IMR-90 (cell line): ENCODE data around the gene TEPSIN. TPM values are rescaled to one million over a fixed set of nuclear protein-coding genes. Genes with fewer than 3 reads are reported as not detected.

Experiments used
- ATAC-seq: fragments of 200-7000 bp; cut with Tn5 transposase; 2 replicates; pipeline ENCODE4 v1.9.1; 2020; ENCODE audit warnings: low read depth, mild to moderate bottlenecking, moderate library complexity
- BruUV-seq: library from RNA; stranded (reverse); fragments of 400-500 nt; replicated peaks from 2 replicates; lab custom pipeline; 2021; lab: Mats Ljungman, UMichigan
- CTCF ChIA-PET: fragments of 300-600 bp; formaldehyde crosslinking; extraction: SDS; loops from one replicate; lab custom pipeline; 2021; ENCODE audit warnings: antibody characterized with exemption; lab: Yijun Ruan, JAX
- POLR2A ChIA-PET: fragments of 300-600 bp; sonication (Branson Sonifier 250); formaldehyde crosslinking; loops from one replicate; lab custom pipeline; 2022; ENCODE audit warnings: antibody characterized with exemption; ENCODE audit not compliant: unreplicated experiment; lab: Charles Lee
- DNase-seq: peaks from one replicate; pipeline ENCODE4 v3.0.0; 2013
- H2AFZ ChIP-seq: replicated peaks from 2 replicates; pipeline ENCODE3; 2013; ENCODE audit warnings: low read length, mild to moderate bottlenecking; ENCODE audit not compliant: poor library complexity
- H2AK5ac ChIP-seq: 2 replicates; pipeline ENCODE4 v1.6.1; 2013; ENCODE audit warnings: low read depth, low read length, inconsistent platforms
- H2AK9ac ChIP-seq: replicated peaks from 2 replicates; pipeline ENCODE3; 2013; ENCODE audit warnings: mild to moderate bottlenecking, low read depth, low read length, moderate library complexity; ENCODE audit not compliant: poor library complexity
- H2BK120ac ChIP-seq: 2 replicates; pipeline ENCODE4 v1.6.1; 2013; ENCODE audit warnings: low read depth, low read length, inconsistent platforms
- H2BK15ac ChIP-seq: 3 replicates; pipeline ENCODE4 v1.6.1; 2013; ENCODE audit warnings: low read depth, low read length, inconsistent platforms
- H2BK20ac ChIP-seq: 2 replicates; pipeline ENCODE4 v1.6.1; 2013; ENCODE audit warnings: low read depth, mild to moderate bottlenecking, inconsistent platforms, low read length, moderate library complexity
- H2BK5ac ChIP-seq: 2 replicates; pipeline ENCODE4 v1.6.1; 2013; ENCODE audit warnings: mild to moderate bottlenecking, low read depth, low read length, inconsistent platforms; ENCODE audit not compliant: poor library complexity, severe bottlenecking
- H3K14ac ChIP-seq: replicated peaks from 2 replicates; pipeline ENCODE4 v1.6.1; 2013; ENCODE audit warnings: low read depth, low read length, inconsistent platforms
- H3K18ac ChIP-seq: 2 replicates; pipeline ENCODE4 v1.6.1; 2013; ENCODE audit warnings: low read depth, low read length, control low read depth
- H3K23ac ChIP-seq: 2 replicates; pipeline ENCODE4 v1.6.1; 2013; ENCODE audit warnings: low read depth, low read length, inconsistent platforms
- H3K27ac ChIP-seq: 2 replicates; pipeline ENCODE4 v1.5.1; 2013; ENCODE audit warnings: mild to moderate bottlenecking, control low read depth, low read length; ENCODE audit not compliant: insufficient read depth
- H3K27me3 ChIP-seq: 2 replicates; pipeline ENCODE4 v1.6.1; 2013; ENCODE audit warnings: low read length; ENCODE audit not compliant: control insufficient read depth, insufficient read depth
- H3K36me3 ChIP-seq: 2 replicates; pipeline ENCODE4 v1.6.1; 2013; ENCODE audit warnings: low read length, mixed read lengths; ENCODE audit not compliant: control insufficient read depth, insufficient read depth
- H3K4ac ChIP-seq: 2 replicates; pipeline ENCODE4 v1.6.1; 2013; ENCODE audit warnings: low read depth, low read length, inconsistent platforms
- H3K4me1 ChIP-seq: 2 replicates; pipeline ENCODE4 v1.6.1; 2013; ENCODE audit warnings: low read length, mixed read lengths; ENCODE audit not compliant: control insufficient read depth, insufficient read depth
- H3K4me2 ChIP-seq: 2 replicates; pipeline ENCODE4 v1.6.1; 2013; ENCODE audit warnings: low read depth, mild to moderate bottlenecking, control low read depth, low read length, moderate library complexity
- H3K4me3 ChIP-seq: 2 replicates; pipeline ENCODE4 v1.5.1; 2013; ENCODE audit warnings: low read depth, mild to moderate bottlenecking, control low read depth, low read length, moderate library complexity; ENCODE audit not compliant: insufficient read depth
- H3K56ac ChIP-seq: 2 replicates; pipeline ENCODE4 v1.6.1; 2013; ENCODE audit warnings: low read length, inconsistent platforms; ENCODE audit not compliant: insufficient read depth; ENCODE audit errors: extremely low read depth
- H3K79me1 ChIP-seq, 2 experiments: 2 replicates each; pipeline ENCODE4 v1.6.1; 2013; ENCODE audit warnings: low read length in 2 of 2, inconsistent platforms in 1 of 2, low read depth in 1 of 2
- H3K9ac ChIP-seq: 2 replicates; pipeline ENCODE4 v1.6.1; 2013; ENCODE audit warnings: low read depth, low read length, control low read depth
- H3K9me1 ChIP-seq: 2 replicates; pipeline ENCODE4 v1.6.1; 2013; ENCODE audit warnings: low read length, inconsistent platforms; ENCODE audit not compliant: insufficient read depth
- H3K9me3 ChIP-seq: 2 replicates; pipeline ENCODE4 v1.6.1; 2013; ENCODE audit warnings: low read length; ENCODE audit not compliant: control insufficient read depth, insufficient read depth
- H4K20me1 ChIP-seq: 2 replicates; pipeline ENCODE4 v1.6.1; 2013; ENCODE audit warnings: low read length, inconsistent platforms; ENCODE audit not compliant: insufficient read depth
- H4K5ac ChIP-seq: 2 replicates; pipeline ENCODE4 v1.6.1; 2013; ENCODE audit warnings: mild to moderate bottlenecking, low read depth, low read length, control low read depth
- H4K8ac ChIP-seq, 2 experiments: 2 replicates each; pipeline ENCODE4 v1.6.1; 2013; ENCODE audit warnings: low read depth in 2 of 2, low read length in 2 of 2, control low read depth in 1 of 2, inconsistent platforms in 1 of 2
- H4K91ac ChIP-seq: 2 replicates; pipeline ENCODE4 v1.6.1; 2013; ENCODE audit warnings: low read depth, low read length, inconsistent platforms; ENCODE audit not compliant: insufficient read depth
- BHLHE40 ChIP-seq: fragments of 150-350 bp; IDR thresholded peaks from 2 replicates; pipeline ENCODE4 v1.6.1; 2016; ENCODE audit warnings: mild to moderate bottlenecking, low read depth, low read length
- CEBPB ChIP-seq: IDR thresholded peaks from 2 replicates; pipeline ENCODE4 v1.6.1; 2012; ENCODE audit warnings: low read depth, low read length, improper control_type of control experiment
- CHD1 ChIP-seq: IDR thresholded peaks from 2 replicates; pipeline ENCODE4 v1.6.1; 2012; ENCODE audit warnings: low read depth, low read length, improper control_type of control experiment
- CTCF ChIP-seq: conservative IDR thresholded peaks from 2 replicates; pipeline ENCODE4 v1.5.1; 2012; ENCODE audit warnings: mild to moderate bottlenecking, low read depth, low read length, improper control_type of control experiment
- ELK1 ChIP-seq: fragments of 150-350 bp; IDR thresholded peaks from 2 replicates; pipeline ENCODE4 v1.6.1; 2016; ENCODE audit warnings: low read depth, mild to moderate bottlenecking, low read length, moderate library complexity, borderline replicate concordance
- FOS ChIP-seq: fragments of 150-350 bp; IDR thresholded peaks from 2 replicates; pipeline ENCODE4 v1.6.1; 2016; ENCODE audit warnings: low read depth, low read length
- MAFK ChIP-seq: IDR thresholded peaks from 2 replicates; pipeline ENCODE4 v1.6.1; 2012; ENCODE audit warnings: low read depth, low read length, improper control_type of control experiment
- MAZ ChIP-seq: IDR thresholded peaks from 2 replicates; pipeline ENCODE4 v1.6.1; 2012; ENCODE audit warnings: low read depth, mild to moderate bottlenecking, low read length, improper control_type of control experiment, moderate library complexity, borderline replicate concordance
- MXI1 ChIP-seq: IDR thresholded peaks from 2 replicates; pipeline ENCODE4 v1.6.1; 2012; ENCODE audit warnings: low read depth, mild to moderate bottlenecking, low read length, moderate library complexity, borderline replicate concordance
- NFE2L2 ChIP-seq: fragments of 150-350 bp; IDR thresholded peaks from 2 replicates; pipeline ENCODE4 v1.6.1; 2016; ENCODE audit warnings: low read depth, mild to moderate bottlenecking, low read length
- POLR2A ChIP-seq: IDR thresholded peaks from 2 replicates; pipeline ENCODE4 v1.6.1; 2012; ENCODE audit warnings: mild to moderate bottlenecking, low read depth, low read length
- RAD21 ChIP-seq: IDR thresholded peaks from 2 replicates; pipeline ENCODE4 v1.6.1; 2012; ENCODE audit warnings: low read length, improper control_type of control experiment
- RCOR1 ChIP-seq: IDR thresholded peaks from 2 replicates; pipeline ENCODE4 v1.6.1; 2012; ENCODE audit warnings: mild to moderate bottlenecking, low read length, improper control_type of control experiment; ENCODE audit not compliant: insufficient replicate concordance
- RFX5 ChIP-seq: IDR thresholded peaks from 2 replicates; pipeline ENCODE4 v1.8.0; 2012; ENCODE audit warnings: low read depth, mild to moderate bottlenecking, low read length, moderate library complexity
- SMC3 ChIP-seq: fragments of 150-350 bp; IDR thresholded peaks from 2 replicates; pipeline ENCODE4 v1.6.1; 2016; ENCODE audit warnings: low read depth, mild to moderate bottlenecking, antibody characterized with exemption, low read length, moderate library complexity
- USF2 ChIP-seq: fragments of 150-350 bp; IDR thresholded peaks from 2 replicates; pipeline ENCODE4 v1.6.1; 2017; ENCODE audit warnings: mild to moderate bottlenecking, antibody characterized with exemption, low read length, low read depth
- WGBS, 2 experiments: methylation state at CpG; one replicate each; pipeline versions ENCODE4 v1.1.5 to v1.1.7; 2013; ENCODE audit warnings: missing lambda C conversion rate in 2 of 2; ENCODE audit not compliant: insufficient read length in 1 of 2; ENCODE audit errors: extremely low coverage in 2 of 2; 5-methylcytosine and 5-hydroxymethylcytosine counted together
- dilution Hi-C: fragments of 300-500 bp; cut with HindIII; formaldehyde crosslinking; loops from one replicate; pipeline ENCODE4 v1.14.3; 2018; ENCODE audit warnings: low sequenced_read_pairs; ENCODE audit not compliant: unreplicated experiment
- in situ Hi-C: fragments of 300-500 bp; cut with MboI; formaldehyde crosslinking; loops from 3 replicates; pipeline ENCODE4 v1.14.3; 2019; ENCODE audit warnings: low sequenced_read_pairs, inconsistent platforms, mixed read lengths
- intact Hi-C: fragments of 100-400 bp; cut with micrococcal nuclease; formaldehyde crosslinking; loops from 2 replicates; pipeline ENCODE4 v1.10.0; 2022
- polyA plus RNA-seq, 3 experiments: library from polyadenylated mRNA; depleted of rRNA; stranded (reverse); fragments of >200 nt; gene quantifications; 2 replicates each; pipeline ENCODE4 v1.2.3, GENCODE V29; 2012; ENCODE audit warnings: low replicate concordance in 1 of 3
- total RNA-seq: library from RNA; depleted of rRNA; stranded (reverse); fragments of >200 nt; gene quantifications from 2 replicates; pipeline ENCODE4 v1.2.3, GENCODE V29; 2012

Gene TEPSIN
- total and polyA plus RNA-seq, 2 of the 4 experiments (the other 2 are of a cell fraction) = 3.2 to 28.1 TPM

GRCh38 chr17:81258292-81258691 is 19.4 kb upstream of the TEPSIN start:
- H3K14ac ChIP-seq = no peak overlapping the region
- no peak overlapping the region for H3K18ac ChIP-seq
- H3K79me1 ChIP-seq = peaks cover 9 to 15% of the 10 kb centered on the region in 2 experiments; a peak in 3 of 4 replicates
- no peak overlapping the region for H3K4me2 ChIP-seq
- in situ Hi-C loops (loop anchor here (5.0 kb wide), 1 partner anchor 224 kb away; no protein-coding TSS in a partner anchor), intact Hi-C loops (no loop called here), dilution Hi-C loops (no loop called here)
- H2AFZ ChIP-seq = no peak overlapping the region
- no peak overlapping the region for H2BK15ac ChIP-seq
- ATAC-seq = no peak
- no peak overlapping the region for H3K56ac ChIP-seq
- H4K5ac ChIP-seq = no peak overlapping the region
- no peak overlapping the region for H2AK9ac ChIP-seq
- H4K8ac ChIP-seq = no peak overlapping the region
- CTCF ChIA-PET = interaction anchor here (0.9 kb wide), 1 partner anchor 9 kb away, joined by 3 read pairs; no protein-coding TSS in a partner anchor
- POLR2A ChIA-PET = interaction anchor here (0.5 kb wide), 1 partner anchor 139 kb away, joined by 5 read pairs; no protein-coding TSS in a partner anchor
- TF ChIP-seq CEBPB = no peak
- TF ChIP-seq USF2 = no peak
- TF ChIP-seq MAFK = no peak
- no peak for TF ChIP-seq RCOR1
- no peak for TF ChIP-seq BHLHE40
- no peak for TF ChIP-seq CTCF
- no peak for TF ChIP-seq ELK1
- TF ChIP-seq CHD1 = no peak
- no peak for TF ChIP-seq MAZ
- no peak for TF ChIP-seq MXI1
- TF ChIP-seq RAD21 = no peak
- TF ChIP-seq POLR2A = no peak
- TF ChIP-seq FOS = no peak
- no peak for TF ChIP-seq NFE2L2
- TF ChIP-seq SMC3 = no peak
- no peak for TF ChIP-seq RFX5
- BruUV-seq = no TSS peak
- H2BK20ac ChIP-seq = no peak overlapping the region
- no peak overlapping the region for H2BK5ac ChIP-seq
- H3K36me3 ChIP-seq = peaks cover 43% of the 10 kb centered on the region
- no peaks in the 10 kb centered on the region for H3K9me3 ChIP-seq
- H3K4ac ChIP-seq = no peak overlapping the region
- H3K27me3 ChIP-seq = no peaks in the 10 kb centered on the region
- no peak overlapping the region for H3K9ac ChIP-seq
- H3K27ac ChIP-seq = no peak overlapping the region
- peaks cover 12% of the 10 kb centered on the region for H3K4me1 ChIP-seq
- H2AK5ac ChIP-seq = no peak overlapping the region
- WGBS, 2 experiments = 70% methylated on average over 18 of the region's 20 CpGs; no CpG with 5 or more reads in 1 of the 2 experiments
- no peak overlapping the region for H4K91ac ChIP-seq
- peaks cover 7% of the 10 kb centered on the region for H3K9me1 ChIP-seq
- H3K4me3 ChIP-seq = no peak overlapping the region
- no peak overlapping the region for H3K23ac ChIP-seq
- H4K20me1 ChIP-seq = peaks cover 18% of the 10 kb centered on the region
- no peak for DNase-seq
- H2BK120ac ChIP-seq = no peak overlapping the region
